Osteocyte (in vitro differentiated cells): ENCODE data around the gene BET1. TPM values are rescaled to one million over a fixed set of nuclear protein-coding genes. Genes with fewer than 3 reads are reported as not detected.

Source experiments
- DNase-seq: peaks from one replicate; pipeline ENCODE4 v3.0.0; 2021; ENCODE audit warnings: mixed read lengths; ENCODE audit not compliant: unreplicated experiment; ENCODE audit errors: extremely low spot score
- H3K27ac Mint-ChIP-seq: one replicate; pipeline ENCODE4 v1.8.0; 2021; ENCODE audit warnings: mild to moderate bottlenecking, mixed read lengths; ENCODE audit not compliant: unreplicated experiment
- H3K27me3 Mint-ChIP-seq: one replicate; pipeline ENCODE4 v1.8.0; 2021; ENCODE audit warnings: mixed read lengths; ENCODE audit not compliant: unreplicated experiment
- H3K36me3 Mint-ChIP-seq: one replicate; pipeline ENCODE4 v1.8.0; 2021; ENCODE audit warnings: mixed read lengths; ENCODE audit not compliant: unreplicated experiment
- H3K4me1 Mint-ChIP-seq: one replicate; pipeline ENCODE4 v1.8.0; 2021; ENCODE audit warnings: mixed read lengths; ENCODE audit not compliant: unreplicated experiment
- H3K4me3 Mint-ChIP-seq: one replicate; pipeline ENCODE4 v1.8.0; 2021; ENCODE audit warnings: mild to moderate bottlenecking, moderate library complexity, mixed read lengths; ENCODE audit not compliant: unreplicated experiment
- H3K9me3 Mint-ChIP-seq: one replicate; pipeline ENCODE4 v1.8.0; 2021; ENCODE audit warnings: mixed read lengths; ENCODE audit not compliant: unreplicated experiment
- CTCF ChIP-seq: fragments of 200-600 bp; sonication (generic); IDR thresholded peaks from 2 replicates; pipeline ENCODE4 v1.5.0; 2021; ENCODE audit warnings: antibody characterized with exemption, mild to moderate bottlenecking, moderate library complexity
- total RNA-seq: library from RNA; stranded (reverse); gene quantifications from 2 replicates; pipeline ENCODE4 v1.2.1, GENCODE V29; 2021

The BET1 gene
- total RNA-seq, 1 donor from 2014 or later: 29.3 TPM

GRCh38 chr7:93987297-93987696 lies 16.9 kb downstream of the BET1 start:
- no peaks in the 10 kb centered on the region for H3K27me3 Mint-ChIP-seq
- H3K27ac Mint-ChIP-seq: no peak overlapping the region
- peaks cover 5% of the 10 kb centered on the region for H3K4me1 Mint-ChIP-seq
- no peak for TF ChIP-seq CTCF
- no peaks in the 10 kb centered on the region for H3K9me3 Mint-ChIP-seq
- peaks cover 8% of the 10 kb centered on the region for H3K36me3 Mint-ChIP-seq
- DNase-seq: no peak
- H3K4me3 Mint-ChIP-seq: no peak overlapping the region

- Mint-ChIP-seq H3K27ac (no peak overlapping the region), H3K36me3 (peaks cover 4% of the 10 kb centered on the region), H3K4me1 (peaks cover 16% of the 10 kb centered on the region), H3K4me3 (no peak overlapping the region), H3K27me3 (no peaks in the 10 kb centered on the region), H3K9me3 (no peaks in the 10 kb centered on the region)
- TF ChIP-seq CTCF: no peak
- DNase-seq: no peak
These were observed 19.1 kb downstream of the BET1 start for GRCh38 chr7:93985101-93985500.

GRCh38 chr7:93984024-93984423 lies 20.1 kb downstream of the BET1 start:
- no peak for DNase-seq
- Mint-ChIP-seq H3K27ac (no peak overlapping the region), H3K4me3 (no peak overlapping the region), H3K9me3 (no peaks in the 10 kb centered on the region), H3K36me3 (peaks cover 4% of the 10 kb centered on the region), H3K27me3 (no peaks in the 10 kb centered on the region), H3K4me1 (peaks cover 19% of the 10 kb centered on the region)
- no peak for TF ChIP-seq CTCF

GRCh38 chr7:93981480-93981874 lies 22.7 kb downstream of the BET1 start:
- Mint-ChIP-seq H3K4me3 (no peak overlapping the region), H3K27ac (peak overlapping the region; percentile 39), H3K9me3 (no peaks in the 10 kb centered on the region), H3K36me3 (no peaks in the 10 kb centered on the region), H3K27me3 (no peaks in the 10 kb centered on the region), H3K4me1 (peaks cover 19% of the 10 kb centered on the region)
- no peak for TF ChIP-seq CTCF
- no peak for DNase-seq

- H3K27me3 Mint-ChIP-seq: no peaks in the 10 kb centered on the region
- peak overlapping the region; percentile 67 for H3K27ac Mint-ChIP-seq
- no peak for DNase-seq
- no peak overlapping the region for H3K4me3 Mint-ChIP-seq
- no peak for TF ChIP-seq CTCF
- H3K9me3 Mint-ChIP-seq: no peaks in the 10 kb centered on the region
- H3K36me3 Mint-ChIP-seq: no peaks in the 10 kb centered on the region
- peaks cover 19% of the 10 kb centered on the region for H3K4me1 Mint-ChIP-seq
These were observed 23.2 kb downstream of the BET1 start for GRCh38 chr7:93980744-93981479.
